ENCODE data around the gene TBC1D9. TPM values are rescaled to one million over a fixed set of nuclear protein-coding genes. Genes with fewer than 3 reads are reported as not detected.

Gene TBC1D9
- polyA plus RNA-seq, 1 of the 3 experiments (the other 2 are of a cell fraction) = 13.5 TPM

DNA sequence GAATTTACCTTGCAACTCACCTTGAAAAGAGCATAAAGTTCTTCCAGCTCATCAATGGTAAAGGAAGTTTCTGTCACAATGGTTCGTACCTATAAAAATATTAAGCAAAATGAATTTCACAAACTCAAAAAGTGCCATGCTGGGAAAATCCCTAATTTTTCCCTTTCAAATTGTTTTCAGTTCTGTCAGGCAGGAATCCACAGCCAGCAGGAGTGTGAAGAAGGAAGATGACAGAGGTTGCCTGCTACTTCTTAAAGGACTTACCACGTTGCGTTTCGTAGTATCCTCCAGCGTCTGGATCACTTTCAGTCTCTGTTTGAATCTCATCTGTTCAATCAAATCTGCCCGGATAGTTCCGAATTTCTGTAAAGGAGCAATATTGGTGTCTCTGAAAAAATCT, 117.1 kb downstream of the TBC1D9 start:
- TF ChIP-seq, protein P1, sequence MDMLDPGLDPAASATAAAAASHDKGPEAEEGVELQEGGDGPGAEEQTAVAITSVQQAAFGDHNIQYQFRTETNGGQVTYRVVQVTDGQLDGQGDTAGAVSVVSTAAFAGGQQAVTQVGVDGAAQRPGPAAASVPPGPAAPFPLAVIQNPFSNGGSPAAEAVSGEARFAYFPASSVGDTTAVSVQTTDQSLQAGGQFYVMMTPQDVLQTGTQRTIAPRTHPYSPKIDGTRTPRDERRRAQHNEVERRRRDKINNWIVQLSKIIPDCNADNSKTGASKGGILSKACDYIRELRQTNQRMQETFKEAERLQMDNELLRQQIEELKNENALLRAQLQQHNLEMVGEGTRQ (IDR thresholded peaks at IDR 0.05; ENCODE audit: borderline replicate concordance, low read depth, low read length) = no peak
- TF ChIP-seq, protein P2, sequence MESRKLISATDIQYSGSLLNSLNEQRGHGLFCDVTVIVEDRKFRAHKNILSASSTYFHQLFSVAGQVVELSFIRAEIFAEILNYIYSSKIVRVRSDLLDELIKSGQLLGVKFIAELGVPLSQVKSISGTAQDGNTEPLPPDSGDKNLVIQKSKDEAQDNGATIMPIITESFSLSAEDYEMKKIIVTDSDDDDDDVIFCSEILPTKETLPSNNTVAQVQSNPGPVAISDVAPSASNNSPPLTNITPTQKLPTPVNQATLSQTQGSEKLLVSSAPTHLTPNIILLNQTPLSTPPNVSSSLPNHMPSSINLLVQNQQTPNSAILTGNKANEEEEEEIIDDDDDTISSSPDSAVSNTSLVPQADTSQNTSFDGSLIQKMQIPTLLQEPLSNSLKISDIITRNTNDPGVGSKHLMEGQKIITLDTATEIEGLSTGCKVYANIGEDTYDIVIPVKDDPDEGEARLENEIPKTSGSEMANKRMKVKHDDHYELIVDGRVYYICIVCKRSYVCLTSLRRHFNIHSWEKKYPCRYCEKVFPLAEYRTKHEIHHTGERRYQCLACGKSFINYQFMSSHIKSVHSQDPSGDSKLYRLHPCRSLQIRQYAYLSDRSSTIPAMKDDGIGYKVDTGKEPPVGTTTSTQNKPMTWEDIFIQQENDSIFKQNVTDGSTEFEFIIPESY (IDR thresholded peaks at IDR 0.05; ENCODE audit: borderline replicate concordance, low read depth) = no peak
- TF ChIP-seq, protein P3, sequence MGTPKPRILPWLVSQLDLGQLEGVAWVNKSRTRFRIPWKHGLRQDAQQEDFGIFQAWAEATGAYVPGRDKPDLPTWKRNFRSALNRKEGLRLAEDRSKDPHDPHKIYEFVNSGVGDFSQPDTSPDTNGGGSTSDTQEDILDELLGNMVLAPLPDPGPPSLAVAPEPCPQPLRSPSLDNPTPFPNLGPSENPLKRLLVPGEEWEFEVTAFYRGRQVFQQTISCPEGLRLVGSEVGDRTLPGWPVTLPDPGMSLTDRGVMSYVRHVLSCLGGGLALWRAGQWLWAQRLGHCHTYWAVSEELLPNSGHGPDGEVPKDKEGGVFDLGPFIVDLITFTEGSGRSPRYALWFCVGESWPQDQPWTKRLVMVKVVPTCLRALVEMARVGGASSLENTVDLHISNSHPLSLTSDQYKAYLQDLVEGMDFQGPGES (IDR thresholded peaks at IDR 0.05; ENCODE audit: low read depth, low read length) = no peak
- TF ChIP-seq POLR2AphosphoS5 (IDR thresholded peaks at IDR 0.05; ENCODE audit: low read depth, low read length) = no peak
- TF ChIP-seq FOXJ3 (CRISPR knock-in tag; IDR thresholded peaks at IDR 0.05) = no peak
- no peak for TF ChIP-seq EZH2phosphoT487 (IDR thresholded peaks at IDR 0.05; ENCODE audit: borderline replicate concordance, low read depth)
- TF ChIP-seq TCF12 (IDR thresholded peaks at IDR 0.05) = no peak
- TF ChIP-seq NFIC (IDR thresholded peaks at IDR 0.05; ENCODE audit: borderline replicate concordance) = no peak
- WGBS (ENCODE audit: low lambda C conversion rate) = 90% methylated on average over 7 of the region's 7 CpGs
- no peaks in the 10 kb centered on the region for H4K20me1 ChIP-seq (ENCODE audit: insufficient read depth)
- H3K4me3 ChIP-seq (ENCODE audit: low read depth in 2 of 2, low read length in 1 of 2) = no peak overlapping the region
- no peak overlapping the region for H3K9ac ChIP-seq
- no peak for DNase-seq
- no peak overlapping the region for H2AFZ ChIP-seq (ENCODE audit: low read depth)
- H3K27ac ChIP-seq (ENCODE audit: low read depth in 2 of 2, low read length in 1 of 2) = no peak overlapping the region
- ChIA-PET CTCF (interaction anchor here (0.9 to 1.5 kb wide), 6 partner anchors 12 to 309 kb away, joined by 3 to 7 read pairs (median 4); no protein-coding TSS in a partner anchor), POLR2A (no interaction called here)
- no peaks in the 10 kb centered on the region for H3K9me3 ChIP-seq
- H3K27me3 ChIP-seq (ENCODE audit: insufficient read depth) = no peaks in the 10 kb centered on the region
- peaks cover 4 to 20% of the 10 kb centered on the region in 2 experiments for H3K36me3 ChIP-seq (replicated peaks in 1 of 2; ENCODE audit: control insufficient read depth in 1 of 2, insufficient read depth in 2 of 2, low read length in 1 of 2)
- H3K79me2 ChIP-seq (ENCODE audit: insufficient read depth) = no peaks in the 10 kb centered on the region
- no peak overlapping the region for H3K4me2 ChIP-seq
- H3K4me1 ChIP-seq (ENCODE audit: control insufficient read depth in 1 of 2, insufficient read depth in 2 of 2, low read depth in 1 of 2, low read length in 1 of 2) = no peaks in the 10 kb centered on the region; a peak in 1 of 4 replicates
- H3K9me2 ChIP-seq = no peaks in the 10 kb centered on the region
- H3F3A ChIP-seq (replicated peaks; ENCODE audit: insufficient read depth) = peaks cover 3% of the 10 kb centered on the region

DNA sequence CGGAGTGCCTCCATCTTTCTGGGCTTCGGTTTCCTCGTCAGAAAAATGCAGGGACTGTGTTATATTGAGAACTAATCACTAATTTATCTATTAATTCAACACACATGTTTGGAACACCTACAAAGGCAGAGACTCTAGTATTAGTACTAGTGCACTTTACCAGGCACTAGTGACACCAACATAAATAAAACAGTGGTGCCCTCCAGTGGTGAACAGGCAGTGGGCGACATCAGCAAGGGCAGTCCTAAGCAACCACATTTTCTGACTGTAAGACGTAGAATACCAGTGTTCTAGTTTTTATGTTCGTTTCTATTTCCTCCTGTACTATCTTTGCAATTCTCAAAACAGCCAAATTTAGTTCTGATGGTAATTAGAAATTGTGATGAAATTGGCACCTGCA, 118.3 kb downstream of the TBC1D9 start:
- H3K9me3 ChIP-seq = no peaks in the 10 kb centered on the region
- no peak overlapping the region for H3K4me2 ChIP-seq
- 85% methylated on average over 6 of the region's 6 CpGs for WGBS (ENCODE audit: low lambda C conversion rate)
- H3K9ac ChIP-seq = no peak overlapping the region
- H4K20me1 ChIP-seq (ENCODE audit: insufficient read depth) = no peaks in the 10 kb centered on the region
- peaks cover 3% of the 10 kb centered on the region for H3F3A ChIP-seq (replicated peaks; ENCODE audit: insufficient read depth)
- TF ChIP-seq TCF12 (IDR thresholded peaks at IDR 0.05) (no peak), MXI1 (IDR thresholded peaks at IDR 0.05; ENCODE audit: low read depth, low read length) (no peak), GABPA (IDR thresholded peaks at IDR 0.05; ENCODE audit: low read depth) (no peak), YY1 (IDR thresholded peaks at IDR 0.05; ENCODE audit: low read depth) (no peak), RAD21 (IDR thresholded peaks at IDR 0.05; ENCODE audit: low read length) (peak; percentile 69), GATA2 (CRISPR knock-in tag; IDR thresholded peaks at IDR 0.05) (no peak), NFIC (IDR thresholded peaks at IDR 0.05; ENCODE audit: borderline replicate concordance) (no peak), CHD2 (IDR thresholded peaks at IDR 0.05; ENCODE audit: low read length, partially characterized antibody) (no peak), RFX5 (IDR thresholded peaks at IDR 0.05; ENCODE audit: low read length) (no peak), TEAD4 (IDR thresholded peaks at IDR 0.05; ENCODE audit: borderline replicate concordance, insufficient read depth) (no peak), SIN3A (IDR thresholded peaks at IDR 0.05; ENCODE audit: borderline replicate concordance, low read depth, low read length) (no peak), FOSL2 (IDR thresholded peaks at IDR 0.05; ENCODE audit: borderline replicate concordance, low read depth) (no peak), RCOR1 (IDR thresholded peaks at IDR 0.05; ENCODE audit: low read length) (no peak), ELF1 (IDR thresholded peaks at IDR 0.05) (no peak), MEF2A (IDR thresholded peaks at IDR 0.05; ENCODE audit: borderline replicate concordance, low read depth) (no peak), SMC3 (IDR thresholded peaks at IDR 0.05; ENCODE audit: low read depth, low read length) (peak; percentile 56), JUND (IDR thresholded peaks at IDR 0.05) (no peak), TAF1 (IDR thresholded peaks at IDR 0.05; ENCODE audit: borderline replicate concordance, low read depth, low read length) (no peak), EZH2phosphoT487 (IDR thresholded peaks at IDR 0.05; ENCODE audit: borderline replicate concordance, low read depth) (no peak)
- TF ChIP-seq, protein P4, sequence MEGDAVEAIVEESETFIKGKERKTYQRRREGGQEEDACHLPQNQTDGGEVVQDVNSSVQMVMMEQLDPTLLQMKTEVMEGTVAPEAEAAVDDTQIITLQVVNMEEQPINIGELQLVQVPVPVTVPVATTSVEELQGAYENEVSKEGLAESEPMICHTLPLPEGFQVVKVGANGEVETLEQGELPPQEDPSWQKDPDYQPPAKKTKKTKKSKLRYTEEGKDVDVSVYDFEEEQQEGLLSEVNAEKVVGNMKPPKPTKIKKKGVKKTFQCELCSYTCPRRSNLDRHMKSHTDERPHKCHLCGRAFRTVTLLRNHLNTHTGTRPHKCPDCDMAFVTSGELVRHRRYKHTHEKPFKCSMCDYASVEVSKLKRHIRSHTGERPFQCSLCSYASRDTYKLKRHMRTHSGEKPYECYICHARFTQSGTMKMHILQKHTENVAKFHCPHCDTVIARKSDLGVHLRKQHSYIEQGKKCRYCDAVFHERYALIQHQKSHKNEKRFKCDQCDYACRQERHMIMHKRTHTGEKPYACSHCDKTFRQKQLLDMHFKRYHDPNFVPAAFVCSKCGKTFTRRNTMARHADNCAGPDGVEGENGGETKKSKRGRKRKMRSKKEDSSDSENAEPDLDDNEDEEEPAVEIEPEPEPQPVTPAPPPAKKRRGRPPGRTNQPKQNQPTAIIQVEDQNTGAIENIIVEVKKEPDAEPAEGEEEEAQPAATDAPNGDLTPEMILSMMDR (IDR thresholded peaks at IDR 0.05) = peak; percentile 57
- H3K36me3 ChIP-seq (replicated peaks in 1 of 2; ENCODE audit: control insufficient read depth in 1 of 2, insufficient read depth in 2 of 2, low read length in 1 of 2) = peaks cover 8 to 20% of the 10 kb centered on the region in 2 experiments
- no peaks in the 10 kb centered on the region for H3K9me2 ChIP-seq
- ChIA-PET POLR2A (no interaction called here), CTCF (interaction anchor here (0.5 to 1.2 kb wide), 4 partner anchors 11 to 278 kb away, joined by 3 to 8 read pairs (median 3); no protein-coding TSS in a partner anchor)
- H3K4me3 ChIP-seq (ENCODE audit: low read depth in 2 of 2, low read length in 1 of 2) = no peak overlapping the region; a peak in 1 of 4 replicates
- H3K4me1 ChIP-seq (ENCODE audit: control insufficient read depth in 1 of 2, insufficient read depth in 2 of 2, low read depth in 1 of 2, low read length in 1 of 2) = no peaks in the 10 kb centered on the region; a peak in 1 of 4 replicates
- H2AFZ ChIP-seq (ENCODE audit: low read depth) = no peak overlapping the region
- DNase-seq = peak; percentile 69
- no peaks in the 10 kb centered on the region for H3K27me3 ChIP-seq (ENCODE audit: insufficient read depth)
- no peaks in the 10 kb centered on the region for H3K79me2 ChIP-seq (ENCODE audit: insufficient read depth)
- no peak overlapping the region for H3K27ac ChIP-seq (ENCODE audit: low read depth in 2 of 2, low read length in 1 of 2)

Data from SK-N-SH (cell line).